Lower leg skin (tissue), 3 donors: Measurements from ENCODE around the gene CPSF4L.

Source experiments
- CTCF ChIP-seq, 3 donors: fragments of 450-650 bp; IDR thresholded peaks; one replicate each; pipeline ENCODE4 v1.5.1; 2016; ENCODE audit warnings: antibody characterized with exemption in 3 of 3, mild to moderate bottlenecking in 3 of 3, moderate library complexity in 2 of 3
- POLR2A ChIP-seq, 2 donors: fragments of 450-650 bp; IDR thresholded peaks; one replicate each; pipeline ENCODE4 v1.6.1; 2016 to 2017; ENCODE audit warnings: antibody characterized with exemption in 2 of 2, mild to moderate bottlenecking in 1 of 2, moderate library complexity in 1 of 2

- TF ChIP-seq CTCF (IDR thresholded peaks at IDR 0.05) (no peak), POLR2A (IDR thresholded peaks at IDR 0.05) (no peak)
Measured at GRCh38 chr17:73251871-73252270, 9.8 kb downstream of the CPSF4L start.
